Tibial nerve (tissue), 4 donors: ENCODE measurements around the gene CSNK1G1. TPM values are rescaled to one million over a fixed set of nuclear protein-coding genes. Genes with fewer than 3 reads are reported as not detected.

Experiments
- DNase-seq, 2 donors: peaks; one replicate each; pipeline ENCODE4 v3.0.0-alpha.2; 2019; ENCODE audit warnings: low spot score in 2 of 2
- H3K27ac ChIP-seq, 4 donors: fragments of 200-600 bp; sonication (generic) in 3 of 4; one replicate each; pipeline ENCODE4 v1.5.1; 2017 to 2019; ENCODE audit warnings: mild to moderate bottlenecking in 1 of 4
- H3K27me3 ChIP-seq, 2 donors: fragments of 200-600 bp; sonication (generic) in 1 of 2; one replicate each; pipeline versions ENCODE4 v1.5.1 to v1.6.0; 2017 to 2019
- H3K36me3 ChIP-seq, 3 donors: fragments of 200-600 bp; sonication (generic); one replicate each; pipeline ENCODE4 v1.5.1; 2018 to 2019
- H3K4me1 ChIP-seq, 4 donors: fragments of 200-600 bp; sonication (generic) in 3 of 4; one replicate each; pipeline ENCODE4 v1.5.1; 2017 to 2019
- H3K4me3 ChIP-seq, 4 donors: fragments of 200-600 bp; sonication (generic) in 3 of 4; one replicate each; pipeline ENCODE4 v1.5.1; 2017 to 2019; ENCODE audit warnings: mild to moderate bottlenecking in 1 of 4, moderate library complexity in 1 of 4
- H3K9me3 ChIP-seq, 4 donors: fragments of 200-600 bp; sonication (generic) in 3 of 4; one replicate each; pipeline ENCODE4 v1.5.1; 2017 to 2019
- CTCF ChIP-seq, 5 experiments: fragments of 200-600 bp in 3 of 5; fragments of 450-650 bp in 2 of 5; sonication (generic) in 3 of 5; IDR thresholded peaks; one replicate each; pipeline ENCODE4 v1.5.1; 2016 to 2019; ENCODE audit warnings: antibody characterized with exemption in 5 of 5, mild to moderate bottlenecking in 3 of 5, moderate library complexity in 2 of 5
- EP300 ChIP-seq, 2 donors: sonication (generic); formaldehyde crosslinking; IDR thresholded peaks; one replicate each; pipeline ENCODE4 v1.6.1; 2017; ENCODE audit warnings: antibody characterized with exemption in 2 of 2, mild to moderate bottlenecking in 1 of 2
- POLR2A ChIP-seq, 2 donors: fragments of 450-650 bp; IDR thresholded peaks; one replicate each; pipeline ENCODE4 v1.6.1; 2017; ENCODE audit warnings: antibody characterized with exemption in 2 of 2, mild to moderate bottlenecking in 2 of 2, moderate library complexity in 2 of 2
- WGBS, 2 donors: methylation state at CpG; one replicate each; pipeline ENCODE4 v1.1.5; 2018; 5-methylcytosine and 5-hydroxymethylcytosine counted together
- total RNA-seq, 4 donors: library from RNA; depleted of rRNA; stranded (reverse); fragments of >200 nt; gene quantifications; one replicate each; pipeline ENCODE4 v1.1.0, GENCODE V29; 2016

The CSNK1G1 gene
- total RNA-seq, 4 donors from 2014 or later, result 20.5 to 25.8 (median 22.5) TPM

- Histone ChIP-seq H3K27ac (peak overlapping the region in 1 of 4 donors; percentile 13), H3K27me3 (no peaks in the 10 kb centered on the region), H3K4me3 (no peak overlapping the region), H3K9me3 (no peaks in the 10 kb centered on the region), H3K36me3 (peaks cover 0 to 26% (median 0%) of the 10 kb centered on the region in 3 donors), H3K4me1 (peaks cover 0 to 14% (median 0%) of the 10 kb centered on the region in 4 donors)
- DNase-seq, result no peak
- no peak for TF ChIP-seq CTCF (IDR thresholded peaks at IDR 0.05)
- no peak for TF ChIP-seq POLR2A (IDR thresholded peaks at IDR 0.05)
- no peak for TF ChIP-seq EP300 (IDR thresholded peaks at IDR 0.05)
- 18 to 20% methylated on average over 2 of the region's 2 CpGs for WGBS, 2 donors
Observed at GRCh38 chr15:64216730-64217428, 139.1 kb downstream of the CSNK1G1 start.

GRCh38 chr15:64216196-64216595 is 139.8 kb downstream of the CSNK1G1 start:
- no peak overlapping the region for H3K27ac ChIP-seq
- no peak overlapping the region for H3K4me3 ChIP-seq
- TF ChIP-seq EP300 (IDR thresholded peaks at IDR 0.05) (no peak), POLR2A (IDR thresholded peaks at IDR 0.05) (no peak), CTCF (IDR thresholded peaks at IDR 0.05) (no peak)
- H3K36me3 ChIP-seq, result peaks cover 0 to 32% (median 0%) of the 10 kb centered on the region in 3 donors
- H3K27me3 ChIP-seq, result no peaks in the 10 kb centered on the region
- peaks cover 0 to 14% (median 0%) of the 10 kb centered on the region in 4 donors for H3K4me1 ChIP-seq
- no peak for DNase-seq
- WGBS, 2 donors, result 82 to 85% methylated on average over 3 of the region's 3 CpGs
- H3K9me3 ChIP-seq, result no peaks in the 10 kb centered on the region

GRCh38 chr15:64213646-64214045 is 142.3 kb downstream of the CSNK1G1 start:
- Histone ChIP-seq H3K27me3 (no peaks in the 10 kb centered on the region), H3K4me3 (no peak overlapping the region), H3K36me3 (peaks cover 0 to 32% (median 0%) of the 10 kb centered on the region in 3 donors), H3K27ac (no peak overlapping the region), H3K4me1 (peaks cover 0 to 14% (median 0%) of the 10 kb centered on the region in 4 donors), H3K9me3 (no peaks in the 10 kb centered on the region)
- DNase-seq, result no peak
- TF ChIP-seq POLR2A (IDR thresholded peaks at IDR 0.05), result no peak
- no peak for TF ChIP-seq EP300 (IDR thresholded peaks at IDR 0.05)
- TF ChIP-seq CTCF (IDR thresholded peaks at IDR 0.05), result no peak
- WGBS, 2 donors, result 72 to 82% methylated on average over 3 of the region's 3 CpGs

- 92 to 97% methylated on average over 2 of the region's 2 CpGs for WGBS, 2 donors
- peaks cover 0 to 40% (median 0%) of the 10 kb centered on the region in 3 donors for H3K36me3 ChIP-seq
- no peak for TF ChIP-seq CTCF (IDR thresholded peaks at IDR 0.05)
- no peak for TF ChIP-seq POLR2A (IDR thresholded peaks at IDR 0.05)
- TF ChIP-seq EP300 (IDR thresholded peaks at IDR 0.05), result no peak
- H3K27ac ChIP-seq, result no peak overlapping the region
- H3K9me3 ChIP-seq, result no peaks in the 10 kb centered on the region
- no peaks in the 10 kb centered on the region for H3K27me3 ChIP-seq
- H3K4me1 ChIP-seq, result peaks cover 0 to 5% (median 0%) of the 10 kb centered on the region in 4 donors
- no peak for DNase-seq
- H3K4me3 ChIP-seq, result no peak overlapping the region
Observed at GRCh38 chr15:64211696-64212095, 144.3 kb downstream of the CSNK1G1 start.

- H3K36me3 ChIP-seq, result peaks cover 0 to 46% (median 0%) of the 10 kb centered on the region in 3 donors
- no peaks in the 10 kb centered on the region for H3K9me3 ChIP-seq
- 60 to 69% methylated on average over 2 of the region's 2 CpGs for WGBS, 2 donors
- no peak for TF ChIP-seq CTCF (IDR thresholded peaks at IDR 0.05)
- TF ChIP-seq POLR2A (IDR thresholded peaks at IDR 0.05), result no peak
- TF ChIP-seq EP300 (IDR thresholded peaks at IDR 0.05), result no peak
- no peaks in the 10 kb centered on the region for H3K27me3 ChIP-seq
- DNase-seq, result no peak
- no peaks in the 10 kb centered on the region for H3K4me1 ChIP-seq
- H3K27ac ChIP-seq, result no peak overlapping the region
- no peak overlapping the region for H3K4me3 ChIP-seq
Observed at GRCh38 chr15:64210371-64210770, 145.6 kb downstream of the CSNK1G1 start.
